HepG2 (cell line): Measurements from ENCODE around the gene TANC1.

Experiments used
- CEBPZ ChIP-seq: IDR thresholded peaks from 2 replicates; pipeline ENCODE4 v1.6.1; 2012; ENCODE audit warnings: low read length, improper control_type of control experiment
- KDM6A ChIP-seq: IDR thresholded peaks from 2 replicates; pipeline ENCODE4 v1.6.1; 2016; ENCODE audit warnings: low read depth
- SMARCC2 ChIP-seq: fragments of 450-650 bp; IDR thresholded peaks from 2 replicates; pipeline ENCODE4 v1.6.1; 2017; ENCODE audit warnings: antibody characterized with exemption, mild to moderate bottlenecking
- U2AF1 ChIP-seq: fragments of 200-400 bp; formaldehyde crosslinking; optimal IDR thresholded peaks from 2 replicates; pipeline ENCODE3; 2017; ENCODE audit warnings: mild to moderate bottlenecking, low read depth, low read length
- ZBTB42 ChIP-seq: sonication (generic); formaldehyde crosslinking; IDR thresholded peaks from 2 replicates; pipeline ENCODE4 v1.5.0; 2020; ENCODE audit warnings: mild to moderate bottlenecking, missing genetic modification reagents
- ZNF570 ChIP-seq: sonication (generic); formaldehyde crosslinking; IDR thresholded peaks from 2 replicates; pipeline ENCODE4 v1.4.0; 2020; ENCODE audit warnings: mild to moderate bottlenecking, missing genetic modification reagents, borderline replicate concordance

GRCh38 chr2:158962074-158962473 lies 6.4 kb upstream of the TANC1 start:
- TF ChIP-seq KDM6A (CRISPR knock-in tag) (no peak), U2AF1 (no peak), SMARCC2 (no peak), ZBTB42 (no peak), ZNF570 (CRISPR knock-in tag) (no peak), CEBPZ (no peak)
